ENCODE results near the gene YPEL1.

- TF ChIP-seq EZH2 (IDR thresholded peaks at IDR 0.05): no peak
- no peak for TF ChIP-seq CTCF (IDR thresholded peaks at IDR 0.05)
- no peak for TF ChIP-seq EZH2phosphoT487 (IDR thresholded peaks at IDR 0.05)
Measured at GRCh38 chr22:21700822-21701221, 34.8 kb downstream of the YPEL1 start.

Measured in neural progenitor cell (in vitro differentiated cells).